ENCODE data around the gene NXPE3. TPM values are rescaled to one million over a fixed set of nuclear protein-coding genes. Genes with fewer than 3 reads are reported as not detected.

NXPE3 gene
- total and polyA plus RNA-seq, 2 of the 8 experiments (the other 6 are each of a cell fraction or from before 2014, with no cell fraction given), result 10.9 to 22.7 TPM

GRCh38 chr3:101842245-101842934, 63.4 kb downstream of the NXPE3 start (continued):
- TF ChIP-seq CHD2 (IDR thresholded peaks at IDR 0.05; ENCODE audit: low read length), result peak; percentile 53; the same call in 1 of the 2 replicates
- TF ChIP-seq ASH2L (IDR thresholded peaks at IDR 0.05; ENCODE audit: low read length), result peak; percentile 38
- TF ChIP-seq SP1 (IDR thresholded peaks at IDR 0.05; ENCODE audit: low read depth, low read length), result peak; percentile 78
- TF ChIP-seq BRCA1 (IDR thresholded peaks at IDR 0.05; ENCODE audit: low read depth, low read length), result no peak
- peak in 1 of 2 experiments; percentile 90; a peak in 1 of 3 replicates for TF ChIP-seq EP300 (IDR thresholded peaks at IDR 0.05; ENCODE audit: borderline replicate concordance in 1 of 2, low read depth in 2 of 2, low read length in 2 of 2)
- TF ChIP-seq TEAD4 (IDR thresholded peaks at IDR 0.05; ENCODE audit: low read depth, low read length), result peak; percentile 100
- TF ChIP-seq RFX5 (IDR thresholded peaks at IDR 0.05; ENCODE audit: borderline replicate concordance, low read depth, low read length), result no peak
- no peak for TF ChIP-seq RNF2 (IDR thresholded peaks at IDR 0.05; ENCODE audit: borderline replicate concordance, low read depth, low read length, missing control alignments, poor library complexity, severe bottlenecking)
- peak; percentile 83 for TF ChIP-seq NANOG (IDR thresholded peaks at IDR 0.05; ENCODE audit: insufficient read depth, low read depth, low read length, poor library complexity, severe bottlenecking)
- TF ChIP-seq SP2 (IDR thresholded peaks at IDR 0.05; ENCODE audit: low read length), result no peak
